Suppressor macrophage treated with lipopolysaccharide for 4 hours (primary cell): ENCODE measurements around the gene GLB1L3.
"Not testable (repeated sequence)": the region's sequence is repeated elsewhere in the genome, so short reads cannot be mapped to it uniquely, and the experiment has no call there.

Source experiments
- DNase-seq: peaks from one replicate; pipeline ENCODE4 v3.0.0-alpha.2; 2020

The GLB1L3 gene

DNA sequence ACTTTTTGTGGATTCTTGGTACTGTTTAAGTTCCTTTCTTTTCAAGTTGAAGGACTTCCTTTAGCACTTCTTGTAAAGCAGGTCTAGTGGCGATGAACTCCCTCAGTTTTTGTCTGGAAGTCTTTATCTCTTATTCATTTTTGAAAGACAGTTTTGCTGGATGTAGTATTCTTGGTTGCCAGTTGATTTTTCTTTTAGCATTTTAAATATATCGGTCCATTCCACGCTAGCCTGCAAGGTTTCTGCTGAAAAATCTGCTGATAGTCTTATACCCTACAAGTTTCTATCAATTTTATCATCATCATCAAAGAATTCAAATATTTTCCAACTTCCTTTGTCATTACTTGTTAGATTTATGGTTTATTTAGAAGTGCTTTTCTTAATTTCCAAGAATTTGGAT is 40.9 kb downstream of the GLB1L3 start:
- no peak for DNase-seq

DNA sequence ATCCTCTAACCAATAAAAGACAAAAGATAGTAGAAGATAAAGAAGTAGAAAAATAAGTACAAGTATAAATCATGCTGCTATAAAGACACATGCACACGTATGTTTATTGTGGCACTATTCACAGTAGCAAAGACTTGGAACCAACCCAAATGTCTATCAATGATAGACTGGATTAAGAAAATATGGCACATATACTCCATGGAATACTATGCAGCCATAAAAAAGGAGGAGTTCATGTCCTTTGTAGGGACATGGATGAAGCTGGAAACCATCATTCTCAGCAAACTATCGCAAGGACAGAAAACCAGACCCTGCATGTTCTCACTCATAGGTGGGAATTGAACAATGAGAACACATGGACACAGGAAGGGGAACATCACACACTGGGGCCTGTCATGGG is 45.2 kb downstream of the GLB1L3 start:
- not testable (repeated sequence) for DNase-seq

DNA sequence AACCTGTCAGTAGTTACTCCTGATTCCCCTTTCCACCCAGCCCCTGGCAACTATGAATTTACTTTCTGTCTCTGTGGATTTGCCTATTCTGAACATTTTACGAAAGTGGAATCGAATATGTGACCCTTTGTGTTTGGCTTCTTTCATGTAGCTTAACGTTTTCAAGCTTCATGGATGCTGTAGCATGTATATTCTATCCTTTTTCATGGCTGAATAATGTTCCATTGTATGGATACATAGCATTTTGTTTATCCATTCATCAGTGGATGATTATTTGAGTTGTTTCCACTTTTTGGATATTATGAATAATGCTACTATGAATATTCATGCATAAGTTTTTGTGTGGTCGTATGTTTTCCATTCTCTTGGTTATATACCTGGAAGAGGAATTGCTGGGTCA is 46.4 kb downstream of the GLB1L3 start:
- no peak for DNase-seq

DNA sequence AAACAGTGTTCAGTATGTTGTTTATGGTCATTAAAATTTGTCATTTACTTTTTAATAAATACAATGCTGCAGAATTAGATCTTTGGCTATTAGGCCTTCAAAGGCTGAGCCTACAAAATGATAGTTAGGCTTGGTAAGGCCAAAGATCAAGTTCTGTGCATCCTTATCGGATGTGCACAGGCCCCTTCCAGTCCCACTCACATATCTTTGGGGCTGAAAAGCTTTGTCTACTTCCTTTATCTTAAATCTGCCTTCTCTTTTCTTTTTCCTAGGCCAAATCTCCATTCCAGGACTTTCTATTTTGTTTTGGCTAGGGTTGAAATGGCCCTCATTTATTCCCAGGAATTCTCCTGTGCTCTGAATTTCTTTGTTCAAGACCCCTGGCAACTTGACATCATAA is 52.3 kb downstream of the GLB1L3 start:
- DNase-seq = no peak

DNA sequence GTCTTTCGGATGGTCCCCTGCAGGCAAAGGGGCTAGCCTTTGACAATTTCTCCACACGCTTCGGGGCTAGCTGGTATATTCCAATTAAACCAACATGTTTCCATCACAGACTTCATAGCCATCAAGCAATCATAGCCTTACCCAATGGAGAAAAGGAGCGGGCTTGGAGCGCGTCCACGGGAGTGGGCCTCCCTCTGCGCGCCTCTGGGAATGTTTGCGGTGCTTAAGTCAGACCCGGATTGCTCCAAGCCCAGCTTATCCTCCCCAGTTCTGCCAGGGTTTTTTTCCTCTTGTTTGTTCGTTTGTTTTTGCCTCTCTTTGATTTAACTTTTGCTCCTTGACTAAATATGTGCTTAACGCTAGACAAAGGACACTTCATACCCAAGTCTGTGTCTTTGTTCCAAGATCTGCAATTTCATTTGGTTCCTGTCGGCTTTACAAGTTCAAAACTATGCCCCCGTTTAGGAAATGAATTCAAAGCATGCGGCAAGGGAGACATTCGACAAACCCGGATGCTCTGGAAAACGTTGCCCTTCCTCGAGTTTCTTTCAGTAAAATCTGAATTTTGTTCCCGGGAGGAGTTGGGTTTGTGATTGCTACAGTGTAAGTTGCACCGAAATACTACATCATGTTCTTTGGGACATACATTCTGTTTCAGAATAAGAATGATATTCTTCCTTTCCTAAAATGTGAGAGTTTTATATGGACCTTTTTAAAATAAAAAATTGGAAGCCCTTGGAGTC is 54.6 kb downstream of the GLB1L3 start:
- no peak for DNase-seq

DNA sequence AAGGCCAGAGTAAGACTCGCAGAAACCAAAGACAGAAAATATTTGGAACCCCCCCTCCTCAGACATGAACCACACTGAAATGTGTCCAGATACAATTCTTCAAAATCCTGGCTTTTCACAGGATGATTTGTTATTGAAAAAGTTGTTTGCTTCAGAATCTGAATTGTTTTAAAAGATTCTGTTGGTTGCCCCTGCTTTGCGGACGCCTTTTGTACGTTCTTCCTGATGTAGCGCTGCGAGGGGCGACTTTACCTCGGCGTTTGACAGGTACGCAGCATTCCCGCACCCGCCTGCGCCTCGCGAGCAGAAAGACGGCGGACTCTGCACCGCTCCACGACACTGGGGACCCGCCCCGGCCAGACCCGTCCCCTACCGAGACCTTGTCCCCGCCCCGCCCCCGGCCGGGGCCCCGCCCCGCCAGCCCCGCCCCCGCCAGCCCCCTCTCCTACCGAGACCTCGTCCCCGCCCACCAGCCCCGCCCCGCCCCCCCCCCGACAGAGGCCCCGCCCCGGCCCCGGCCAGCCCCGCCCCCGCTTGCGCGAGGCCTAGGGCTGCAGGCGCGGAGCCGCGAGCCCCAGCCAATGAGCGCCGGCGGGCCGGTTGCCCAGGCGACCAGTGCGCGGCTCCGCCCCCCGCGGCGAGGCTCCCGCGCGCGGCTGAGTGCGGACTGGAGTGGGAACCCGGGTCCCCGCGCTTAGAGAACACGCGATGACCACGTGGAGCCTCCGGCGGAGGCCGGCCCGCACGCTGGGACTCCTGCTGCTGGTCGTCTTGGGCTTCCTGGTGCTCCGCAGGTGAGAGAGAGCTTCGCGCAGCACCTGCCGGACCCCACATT is 55.4 kb downstream of the GLB1L3 start, which contains the start of gene GLB1L2:
GLB1L2 (plus strand) TSS at position 635 of the 835 bp plus-strand sequence; CDS start at position 709, 74 bp downstream.
- peak; percentile 58 for DNase-seq

DNA sequence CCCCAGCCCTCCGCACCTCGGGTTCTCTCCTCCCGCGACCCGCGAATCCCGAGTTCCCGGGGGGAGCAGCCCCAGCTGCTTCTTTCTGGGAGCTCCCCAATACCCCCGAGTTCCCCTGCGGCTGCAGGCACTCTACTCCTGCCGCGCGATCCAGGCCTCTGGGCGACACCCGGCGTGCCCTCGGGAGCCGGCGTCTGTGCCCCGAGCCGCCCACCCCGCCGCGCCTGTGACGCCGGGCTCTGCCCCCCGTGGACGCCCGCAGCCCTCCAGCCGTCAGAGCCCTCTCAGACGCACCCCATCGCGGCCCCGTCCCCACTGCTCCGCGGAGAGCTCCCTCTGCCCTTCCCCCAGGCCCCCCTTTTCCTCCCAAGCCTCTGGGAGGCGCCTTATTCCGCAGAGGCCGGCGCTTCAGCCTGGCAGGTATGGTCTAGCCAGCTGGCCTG is 56.0 kb downstream of the GLB1L3 start:
- DNase-seq = no peak

DNA sequence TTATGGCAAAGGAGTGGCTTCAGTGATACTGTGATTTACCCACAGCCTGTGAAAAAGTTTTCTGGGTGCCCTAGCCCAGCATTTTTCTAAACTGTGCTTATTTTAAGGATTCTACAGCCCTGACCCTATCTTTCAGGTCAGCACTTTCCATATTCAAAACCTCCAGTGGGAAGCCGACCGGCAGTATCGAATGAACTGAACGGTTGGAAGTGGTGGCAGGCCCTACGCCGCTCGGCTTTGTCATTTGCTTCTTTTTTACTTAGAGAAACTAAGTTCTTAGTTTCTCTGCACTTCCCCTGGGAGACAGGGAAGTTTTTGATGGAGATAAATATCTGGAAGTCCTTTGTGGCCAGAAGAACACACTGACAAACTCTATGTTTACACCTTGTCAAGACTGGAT is 56.6 kb downstream of the GLB1L3 start:
- no peak for DNase-seq

DNA sequence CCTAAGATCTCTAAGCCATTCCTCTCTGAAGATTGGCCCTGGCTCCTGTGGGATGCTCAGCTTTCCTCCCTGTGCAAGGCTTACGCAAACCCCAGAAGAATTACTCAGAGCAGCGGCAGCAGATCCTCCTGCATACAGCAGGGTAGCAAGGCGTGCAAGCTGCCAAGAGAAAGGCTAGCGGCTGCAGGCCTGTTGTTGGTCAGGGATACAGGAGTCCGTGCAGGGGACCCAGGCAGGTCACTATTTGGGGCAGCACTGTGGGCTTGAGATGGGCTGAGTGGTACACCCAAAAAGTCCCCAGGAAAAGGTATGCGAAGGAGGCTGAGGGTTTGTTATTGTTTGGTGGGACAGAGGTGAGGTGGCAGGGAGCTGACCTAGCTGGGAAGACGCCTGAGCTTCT is 57.1 kb downstream of the GLB1L3 start:
- DNase-seq = no peak

DNA sequence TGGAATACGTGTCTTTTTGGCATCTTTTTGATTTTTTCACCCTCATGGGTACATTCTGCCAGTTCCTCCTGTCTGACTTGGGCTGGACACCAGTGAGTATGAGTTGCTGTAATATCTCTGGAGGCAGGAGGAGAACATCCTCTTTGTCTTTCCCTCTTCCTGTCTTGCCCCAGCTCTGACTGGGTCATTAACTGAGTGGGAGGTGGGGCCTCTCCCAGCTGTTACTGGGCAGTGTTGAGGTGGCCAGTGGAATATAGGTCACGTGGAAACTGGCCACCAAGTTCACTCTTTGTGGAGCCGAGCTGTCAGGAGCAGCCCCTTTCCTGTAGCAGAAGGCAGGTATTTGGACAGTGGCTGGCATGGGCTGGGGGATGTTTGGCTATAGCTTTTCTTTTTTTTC is 57.8 kb downstream of the GLB1L3 start:
- DNase-seq = peak; percentile 40

DNA sequence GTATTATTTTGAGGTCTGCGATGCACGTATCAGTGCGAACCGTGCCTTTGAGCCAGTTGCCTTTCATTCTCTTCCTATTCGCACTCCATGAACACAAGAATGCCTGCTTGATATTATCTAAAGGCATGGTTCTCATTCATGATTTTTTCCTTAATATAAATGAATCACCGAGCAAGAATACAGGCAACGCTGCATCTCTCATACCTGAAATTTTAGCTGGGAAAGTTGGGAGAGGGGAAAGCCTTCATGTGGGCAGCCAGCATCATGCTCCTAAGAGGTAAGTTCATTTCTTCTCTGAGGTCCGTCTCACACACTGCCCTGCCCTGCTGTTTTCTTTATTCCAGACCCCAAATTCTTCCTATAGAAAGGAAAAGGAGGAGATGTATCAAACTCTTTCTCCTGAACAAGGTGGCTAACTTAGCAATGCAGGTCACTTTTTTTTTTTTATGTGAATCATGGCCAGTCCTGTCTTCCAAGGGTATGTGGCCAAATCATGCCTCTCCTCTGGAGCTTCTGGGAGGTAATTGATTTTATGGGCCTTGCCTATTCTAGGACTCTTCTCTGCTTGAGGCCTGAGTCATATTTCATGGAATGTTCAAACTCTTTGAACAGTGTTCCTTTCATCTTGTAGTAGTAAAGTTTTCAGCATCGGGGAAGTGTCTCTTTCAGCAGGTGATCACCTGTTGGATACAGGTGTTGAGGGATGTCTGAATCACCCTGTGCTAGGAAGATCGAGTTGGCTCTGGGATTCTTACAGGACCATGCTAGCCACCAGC is 58.8 kb downstream of the GLB1L3 start:
- DNase-seq = no peak

DNA sequence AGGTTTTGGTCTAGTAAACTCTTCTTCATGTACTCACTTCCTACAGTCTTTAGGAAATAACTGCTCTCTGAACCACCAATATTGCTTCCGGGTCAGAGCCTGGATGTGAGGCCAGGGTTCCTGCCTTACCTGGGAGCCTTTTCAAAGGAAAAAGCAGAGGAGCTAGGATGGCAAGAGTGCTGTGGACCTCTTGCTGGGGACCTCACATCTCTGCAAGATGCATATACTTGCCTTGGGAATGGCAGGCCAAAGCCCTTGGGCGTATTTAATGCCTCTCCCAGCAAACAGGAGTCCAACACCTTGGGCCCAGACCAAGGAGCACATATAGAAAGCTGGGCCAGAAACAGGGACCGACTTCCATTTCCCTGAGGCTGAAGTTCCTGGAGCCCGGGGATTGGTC is 60.9 kb downstream of the GLB1L3 start:
- DNase-seq = no peak

DNA sequence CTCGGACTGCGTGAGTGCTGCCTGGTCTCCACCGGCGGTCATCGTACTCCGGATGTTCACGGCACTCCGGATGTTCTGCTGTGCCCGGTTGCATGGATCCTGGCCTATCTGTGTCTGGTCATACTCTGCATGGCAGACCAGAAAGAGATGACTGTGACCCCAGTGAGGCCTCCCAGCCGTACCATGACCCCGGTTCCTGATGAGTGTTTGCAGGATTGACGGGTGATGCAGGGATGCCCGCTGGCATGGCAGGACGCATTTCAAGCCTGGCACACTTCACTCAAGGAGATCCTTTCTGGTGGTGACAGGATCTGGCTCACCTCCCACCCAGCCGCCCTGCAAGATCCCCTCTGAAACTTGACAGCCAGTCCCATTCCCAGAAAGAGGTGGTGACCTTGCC is 61.9 kb downstream of the GLB1L3 start:
- no peak for DNase-seq

DNA sequence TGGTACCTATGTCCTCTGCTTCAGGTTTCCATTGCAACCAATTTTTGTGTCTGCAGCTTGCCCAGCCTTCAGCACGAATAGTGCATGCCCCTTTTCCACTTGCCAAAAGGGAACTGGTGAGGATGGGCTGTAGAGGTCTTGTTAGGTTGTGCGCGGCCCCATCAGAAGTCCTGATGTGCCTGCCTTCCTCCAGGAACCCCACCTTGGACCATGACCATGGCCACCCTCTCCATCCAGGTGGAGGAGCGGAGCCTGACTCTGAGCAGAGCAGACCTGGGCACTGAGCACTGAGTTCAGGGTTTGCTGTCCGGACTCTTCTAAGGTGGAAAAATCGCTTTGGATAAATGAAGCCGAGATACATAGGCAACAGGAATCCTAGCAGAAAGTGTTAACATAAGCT is 62.5 kb downstream of the GLB1L3 start:
- DNase-seq = no peak

DNA sequence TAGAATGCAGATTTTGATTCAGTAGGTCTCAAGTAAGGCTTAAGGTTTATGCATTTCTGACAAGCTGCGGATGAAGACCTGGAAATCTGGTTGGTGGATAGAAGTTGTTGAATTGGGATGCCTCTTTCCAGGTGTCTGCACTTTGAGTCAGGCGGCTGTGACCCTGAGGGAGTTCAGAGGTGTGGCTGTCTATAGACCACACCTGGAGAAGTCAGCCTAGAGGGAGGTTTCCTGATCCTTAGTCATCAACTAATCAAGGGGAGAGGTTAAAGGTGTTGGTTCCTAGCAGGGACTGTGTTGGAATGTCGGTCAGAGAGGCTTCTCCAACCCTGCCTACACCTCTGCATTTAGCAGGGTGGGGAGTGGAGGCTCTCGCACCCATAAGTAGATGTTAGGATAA is 63.6 kb downstream of the GLB1L3 start:
- DNase-seq = no peak

DNA sequence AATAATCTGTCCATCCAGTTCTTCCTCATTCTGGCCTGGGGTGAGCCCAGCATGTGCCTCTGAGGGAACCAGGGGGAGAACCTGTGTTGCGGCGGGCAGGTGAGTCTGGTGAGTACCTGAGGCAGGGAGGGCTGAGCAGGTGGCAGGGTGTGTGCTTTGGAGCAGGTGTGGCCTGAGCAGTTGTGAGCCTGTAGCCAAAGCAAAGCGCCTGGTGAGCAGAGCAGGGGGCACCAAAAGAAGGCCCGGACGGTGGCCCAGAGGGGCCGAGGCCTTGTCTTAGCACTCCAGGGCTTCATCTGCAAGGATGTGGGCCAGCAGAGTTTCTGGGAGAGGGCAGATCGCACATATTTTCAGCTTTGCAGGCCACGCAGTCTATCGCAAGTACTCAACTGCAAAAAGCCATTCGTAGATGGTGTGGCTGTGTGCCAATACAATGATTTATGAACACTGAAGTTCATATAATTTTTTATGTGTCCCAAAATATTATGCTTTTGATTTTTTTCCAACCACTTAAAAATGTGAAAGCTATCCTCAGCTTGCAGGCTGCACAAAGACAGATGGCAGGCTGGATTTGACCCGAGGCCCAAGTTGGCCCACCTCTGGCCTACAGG is 64.3 kb downstream of the GLB1L3 start:
- no peak for DNase-seq

DNA sequence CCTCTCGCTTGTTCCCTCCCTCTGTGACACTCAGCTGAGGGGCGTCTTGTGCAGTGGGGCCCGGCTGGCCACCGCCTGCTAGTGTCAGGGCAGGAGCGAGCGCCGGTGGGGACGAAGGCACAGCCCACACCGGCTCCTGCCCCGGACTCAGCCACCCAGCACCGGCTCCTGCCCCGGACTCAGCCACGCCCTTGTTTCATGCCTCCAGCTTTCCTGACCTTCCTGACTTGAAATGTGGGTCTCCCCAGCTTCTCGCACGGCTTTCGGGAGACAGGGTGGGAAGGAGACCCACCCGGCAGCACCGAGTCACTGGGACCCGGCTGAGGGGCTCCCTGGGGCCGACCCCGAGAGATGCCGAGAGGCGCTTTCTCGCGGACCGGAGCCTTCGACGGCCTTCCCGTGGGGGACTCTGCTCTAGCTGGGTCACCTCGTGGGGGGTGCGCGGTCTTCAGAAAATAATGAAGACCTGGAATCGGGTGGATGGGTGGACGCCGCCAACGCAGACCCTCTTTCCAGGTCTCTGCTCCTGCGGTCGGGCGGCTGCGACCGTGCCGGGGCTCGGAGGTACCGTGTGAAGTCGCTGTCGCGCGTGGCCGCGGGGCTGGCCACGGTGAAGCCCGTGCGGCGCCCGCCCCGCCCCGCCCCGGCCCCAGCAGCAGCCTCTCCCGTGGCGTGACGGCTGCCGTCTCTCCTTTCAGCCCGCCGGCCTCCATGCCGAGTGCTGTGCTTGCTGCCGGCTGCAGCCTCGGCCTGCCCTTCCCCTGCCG is 65.8 kb downstream of the GLB1L3 start:
- no peak for DNase-seq

DNA sequence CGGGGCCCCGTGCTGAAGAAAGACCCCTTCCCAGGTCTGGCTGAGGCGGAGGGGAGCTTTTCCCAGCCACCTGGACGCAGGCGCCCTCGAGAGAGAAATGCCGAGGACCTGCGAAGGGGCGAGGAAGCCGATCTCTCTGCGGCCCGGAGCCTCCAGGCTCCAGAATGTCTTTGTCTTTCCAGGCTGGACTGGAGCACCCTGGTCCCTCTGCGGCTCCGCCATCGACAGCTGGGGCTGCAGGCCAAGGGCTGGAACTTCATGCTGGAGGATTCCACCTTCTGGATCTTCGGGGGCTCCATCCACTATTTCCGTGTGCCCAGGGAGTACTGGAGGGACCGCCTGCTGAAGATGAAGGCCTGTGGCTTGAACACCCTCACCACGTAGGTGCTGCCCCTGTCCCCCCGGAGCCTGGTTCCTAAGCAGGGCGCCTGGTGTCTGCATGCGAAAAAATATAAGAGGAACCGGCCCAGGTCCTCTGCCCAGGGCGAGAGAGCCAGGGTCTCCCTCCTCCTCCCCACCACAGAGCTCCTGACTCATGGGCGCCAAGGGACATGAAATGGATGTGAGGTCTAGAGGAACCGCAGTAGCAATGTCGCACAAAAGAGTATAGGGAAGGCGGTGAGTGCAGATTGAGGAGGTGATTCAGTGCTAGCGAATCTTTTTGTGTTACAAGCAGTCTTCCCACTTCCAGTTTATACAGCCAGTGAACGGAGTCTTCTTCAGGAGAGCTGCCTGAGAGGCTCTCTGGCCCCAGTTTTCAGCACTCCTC is 66.6 kb downstream of the GLB1L3 start:
- no peak for DNase-seq

DNA sequence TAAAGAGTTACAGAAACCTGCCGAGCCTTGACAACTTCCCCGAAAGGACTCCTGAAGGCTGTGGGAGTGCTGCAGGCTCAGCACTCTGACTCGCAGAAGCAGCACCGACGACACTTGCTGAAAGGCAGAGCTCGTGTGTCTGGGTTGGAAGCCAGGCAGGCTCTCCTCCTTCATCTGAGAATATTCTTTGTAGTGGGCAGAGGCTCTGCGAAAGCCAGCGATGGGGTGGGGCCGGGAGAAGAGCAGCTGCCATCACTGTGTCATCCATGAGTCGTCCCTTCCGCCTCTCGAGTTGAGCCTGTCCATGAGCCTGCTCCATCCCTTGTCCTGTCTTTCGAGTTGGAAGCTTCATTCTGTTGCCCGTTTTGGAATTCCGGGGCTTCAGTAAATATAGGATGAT is 67.5 kb downstream of the GLB1L3 start:
- no peak for DNase-seq

DNA sequence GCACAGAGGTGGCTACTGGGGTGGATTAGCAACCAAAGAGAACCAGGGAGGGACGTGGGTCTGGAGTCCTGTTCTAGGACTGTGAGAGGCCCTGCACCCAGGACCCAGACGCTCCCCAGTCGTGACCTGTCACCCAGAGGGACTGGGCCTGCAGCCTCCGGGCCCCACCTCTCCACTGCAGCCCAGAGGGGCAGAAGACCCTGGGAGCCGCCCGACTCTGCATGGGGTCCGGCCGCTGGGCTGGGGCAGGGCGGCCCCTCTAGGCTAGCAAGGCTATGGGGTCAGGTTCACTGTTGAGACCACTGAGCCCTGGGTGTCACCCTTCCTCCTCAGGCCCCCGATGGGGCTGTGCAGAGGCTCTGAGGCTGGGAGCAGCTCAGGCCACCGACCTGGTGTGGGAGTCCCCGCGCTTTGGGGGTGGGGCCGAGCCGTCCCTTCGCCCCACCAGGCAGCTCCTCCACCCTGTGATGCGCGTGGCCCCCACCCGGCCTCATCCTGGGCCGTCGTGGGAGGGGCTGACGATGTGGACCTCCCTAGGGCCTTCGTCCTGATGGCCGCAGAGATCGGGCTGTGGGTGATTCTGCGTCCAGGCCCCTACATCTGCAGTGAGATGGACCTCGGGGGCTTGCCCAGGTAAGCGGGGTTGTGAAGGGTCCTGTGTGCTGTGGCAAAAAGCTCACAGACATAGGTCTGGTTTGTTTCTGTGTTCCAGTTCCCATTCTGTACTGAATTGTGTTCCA is 68.5 kb downstream of the GLB1L3 start:
- not testable (repeated sequence) for DNase-seq

DNA sequence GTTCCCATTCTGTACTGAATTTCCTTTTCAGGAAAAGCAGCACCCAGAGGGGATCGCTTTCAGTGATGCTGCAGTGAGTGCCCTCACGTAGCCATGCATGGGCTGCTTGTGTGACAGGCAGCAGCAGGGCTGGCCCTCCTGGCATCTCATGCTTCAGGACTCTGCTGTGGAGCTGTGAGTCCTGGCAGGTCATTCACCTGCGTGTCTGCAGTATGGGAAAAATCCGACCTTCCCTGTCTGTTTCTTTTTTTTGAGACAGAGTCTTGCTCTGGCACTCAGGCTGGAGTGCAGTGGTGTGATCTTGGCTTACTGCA is 69.0 kb downstream of the GLB1L3 start:
- DNase-seq = no peak
